HUES48 (cell line): ENCODE measurements around the gene FAHD2A.
A peak's percentile ranks its signal among the peaks of the same experiment; 100 is the strongest.
"Not testable (repeated sequence)": the region's sequence is repeated elsewhere in the genome, so short reads cannot be mapped to it uniquely, and the experiment has no call there.

Experiments
- H3K27ac ChIP-seq: one replicate; pipeline ENCODE4 v1.7.0; 2013; ENCODE audit warnings: low read depth, low read length, inconsistent platforms
- H3K27me3 ChIP-seq: 2 replicates; pipeline ENCODE4 v1.6.1; 2013; ENCODE audit warnings: mild to moderate bottlenecking, low read length; ENCODE audit not compliant: control insufficient read depth, insufficient read depth
- H3K36me3 ChIP-seq: 2 replicates; pipeline ENCODE4 v1.6.1; 2013; ENCODE audit warnings: low read length; ENCODE audit not compliant: control insufficient read depth, insufficient read depth
- H3K4me1 ChIP-seq: 2 replicates; pipeline ENCODE4 v1.6.1; 2013; ENCODE audit warnings: mild to moderate bottlenecking, low read length; ENCODE audit not compliant: control insufficient read depth, insufficient read depth
- H3K4me3 ChIP-seq: 2 replicates; pipeline ENCODE4 v1.5.1; 2013; ENCODE audit warnings: mild to moderate bottlenecking, low read depth, low read length
- H3K9ac ChIP-seq: 2 replicates; pipeline ENCODE4 v1.6.1; 2013; ENCODE audit warnings: mild to moderate bottlenecking, low read depth, low read length, moderate library complexity
- H3K9me3 ChIP-seq: 2 replicates; pipeline ENCODE4 v1.6.1; 2013; ENCODE audit warnings: low read length; ENCODE audit not compliant: control insufficient read depth, insufficient read depth

FAHD2A gene

DNA sequence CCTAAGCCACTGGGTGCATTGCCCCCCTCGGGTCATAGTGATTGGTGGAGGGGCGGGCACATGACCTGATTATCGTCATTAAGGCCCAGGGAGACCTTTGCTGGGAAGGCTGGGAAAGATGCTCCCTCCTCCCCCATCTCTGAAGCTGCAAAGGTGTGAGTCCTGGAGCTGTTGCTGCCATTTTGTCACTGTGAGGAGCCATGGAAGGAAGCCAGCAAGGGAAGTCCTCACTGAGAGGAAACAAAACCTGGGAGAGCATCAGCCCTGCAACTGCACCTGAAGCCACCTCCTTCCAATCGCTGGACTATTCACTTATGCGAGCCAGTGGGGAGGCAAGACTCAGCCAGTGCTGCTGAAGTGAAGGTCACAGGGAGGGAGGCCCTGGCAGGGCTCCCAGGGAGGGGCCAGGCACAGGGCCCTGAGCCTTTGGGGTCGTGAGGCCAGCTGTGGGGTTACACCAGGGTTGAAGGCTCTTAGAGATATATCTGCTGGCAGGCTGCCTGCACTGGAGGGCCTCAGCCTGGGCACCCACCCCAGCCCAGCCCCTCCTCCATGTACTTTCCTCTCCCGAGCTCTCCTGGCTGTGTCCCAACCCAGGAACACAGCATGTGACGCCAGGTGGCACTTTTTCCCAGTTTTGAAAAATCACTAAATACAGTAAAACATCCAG, 10.7 kb upstream of the FAHD2A start:
- Histone ChIP-seq H3K27ac (no peak overlapping the region), H3K27me3 (0 out of 2 replicates have a peak, but pooled peaks cover 5% of the 10 kb centered on the region)

DNA sequence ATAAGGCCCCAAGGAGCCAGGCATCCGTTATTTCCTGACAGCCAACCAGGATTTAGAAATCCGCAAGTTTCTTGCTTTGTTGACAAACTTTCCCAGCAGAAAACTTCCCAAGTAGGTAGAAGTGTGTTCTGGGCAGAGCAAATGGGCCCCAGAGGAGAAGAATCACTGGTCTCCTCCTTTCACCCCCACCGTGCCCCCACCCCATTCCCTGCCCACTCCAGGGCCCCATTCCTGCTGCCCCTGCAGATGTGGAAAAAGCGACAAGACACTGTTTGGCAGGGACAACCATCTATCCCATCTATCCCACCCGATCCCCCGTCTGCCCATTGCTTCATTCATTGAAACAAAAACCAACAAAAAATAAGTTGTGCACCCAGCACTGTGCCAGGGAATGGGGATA, 10.2 kb upstream of the FAHD2A start:
- Histone ChIP-seq H3K4me3 (no peak overlapping the region), H3K9ac (no peak overlapping the region), H3K4me1 (no peaks in the 10 kb centered on the region; the same call in 1 of the 2 replicates), H3K9me3 (no peaks in the 10 kb centered on the region), H3K27ac (no peak overlapping the region), H3K36me3 (no peaks in the 10 kb centered on the region), H3K27me3 (0 out of 2 replicates have a peak, but pooled peaks cover 5% of the 10 kb centered on the region)

More for the DNA sequence above, 10.7 kb upstream of the FAHD2A start:
- H3K4me3 ChIP-seq, result no peak overlapping the region
- H3K9me3 ChIP-seq, result no peaks in the 10 kb centered on the region
- no peaks in the 10 kb centered on the region for H3K36me3 ChIP-seq
- no peak overlapping the region for H3K9ac ChIP-seq
- H3K4me1 ChIP-seq, result no peaks in the 10 kb centered on the region; the same call in 1 of the 2 replicates

DNA sequence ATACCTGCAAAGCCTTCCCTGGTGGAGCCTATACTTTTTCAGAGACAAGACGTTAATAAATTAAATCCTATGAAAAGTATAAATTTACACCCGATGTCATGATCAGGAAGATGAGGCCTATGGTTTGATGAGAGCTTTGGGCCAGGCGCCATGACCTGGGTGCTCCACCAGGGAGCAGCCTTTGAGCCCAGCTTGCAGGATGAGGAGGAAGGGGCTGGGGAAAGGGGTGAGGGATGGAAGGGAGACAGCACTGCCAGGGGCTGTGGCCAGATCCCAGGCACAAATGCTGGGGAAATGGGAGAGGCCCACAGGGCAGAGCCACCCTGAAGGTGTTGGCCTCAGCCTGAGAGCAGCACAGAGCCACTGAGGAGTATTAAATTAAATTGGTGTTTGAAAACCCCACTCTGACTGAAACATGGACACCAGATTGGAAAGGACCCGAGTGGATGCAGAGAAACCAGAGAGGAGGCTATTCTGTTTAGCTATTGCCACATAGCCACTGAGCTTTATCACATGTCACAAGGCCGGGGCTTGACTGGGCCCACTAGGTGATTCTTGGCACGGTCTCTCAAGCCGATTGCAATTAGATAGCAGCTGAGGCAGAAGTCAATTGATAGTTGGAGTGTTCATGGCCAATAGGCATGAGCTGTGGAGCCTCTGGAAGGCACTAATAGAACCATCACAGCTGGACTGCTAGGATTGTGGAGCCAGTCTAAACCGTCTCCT, 9.6 kb upstream of the FAHD2A start:
- no peaks in the 10 kb centered on the region; the same call in 1 of the 2 replicates for H3K4me1 ChIP-seq
- H3K27ac ChIP-seq, result no peak overlapping the region
- no peaks in the 10 kb centered on the region for H3K9me3 ChIP-seq
- 0 out of 2 replicates have a peak, but pooled peaks cover 5% of the 10 kb centered on the region for H3K27me3 ChIP-seq
- H3K36me3 ChIP-seq, result no peaks in the 10 kb centered on the region
- no peak overlapping the region for H3K4me3 ChIP-seq
- H3K9ac ChIP-seq, result no peak overlapping the region

DNA sequence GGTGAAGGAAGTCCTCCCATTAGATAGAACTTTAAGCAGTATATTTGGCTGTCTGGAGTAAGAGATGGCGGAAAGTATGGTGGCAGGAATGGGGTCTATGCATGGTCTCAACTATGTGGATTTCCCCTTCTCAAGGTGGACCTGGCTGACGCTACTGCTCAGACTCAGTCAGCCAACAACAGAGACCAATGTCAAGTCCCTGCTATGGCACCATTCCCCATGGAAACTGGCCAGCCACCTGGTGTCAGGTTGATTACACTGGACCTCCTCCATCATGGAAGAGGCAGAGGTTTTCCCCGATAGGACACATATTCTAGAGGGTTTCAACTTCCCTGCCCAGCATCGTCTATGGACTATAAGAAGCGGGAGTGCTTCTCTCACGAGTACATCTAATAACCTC, 8.6 kb upstream of the FAHD2A start:
- no peak overlapping the region for H3K4me3 ChIP-seq
- H3K36me3 ChIP-seq, result no peaks in the 10 kb centered on the region
- H3K9me3 ChIP-seq, result no peaks in the 10 kb centered on the region
- no peak overlapping the region for H3K9ac ChIP-seq
- H3K4me1 ChIP-seq, result no peaks in the 10 kb centered on the region; the same call in 1 of the 2 replicates
- H3K27me3 ChIP-seq, result 0 out of 2 replicates have a peak, but pooled peaks cover 5% of the 10 kb centered on the region
- H3K27ac ChIP-seq, result no peak overlapping the region

DNA sequence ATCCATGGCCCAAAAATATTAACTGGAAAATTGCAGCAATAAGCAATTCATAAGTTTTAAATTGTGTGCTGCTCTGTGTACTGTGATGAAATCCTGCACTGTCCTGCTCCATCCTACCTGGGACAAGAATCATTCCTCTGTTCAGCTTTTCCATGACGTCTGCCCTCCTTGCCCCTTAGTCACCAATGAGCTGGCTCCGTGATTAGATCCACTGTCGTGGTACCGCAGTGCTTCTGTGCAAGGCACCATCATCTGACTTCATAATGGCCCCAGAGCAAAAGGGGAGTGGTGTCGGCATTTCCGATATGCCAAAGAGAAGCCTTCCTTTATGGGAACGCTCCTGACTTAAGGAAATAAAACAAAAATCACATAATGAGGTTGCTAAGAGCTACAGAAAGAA, 3.4 kb upstream of the FAHD2A start:
- H3K27me3 ChIP-seq, result peaks cover 5% of the 10 kb centered on the region; the same call in 1 of the 2 replicates
- H3K9ac ChIP-seq, result no peak overlapping the region

DNA sequence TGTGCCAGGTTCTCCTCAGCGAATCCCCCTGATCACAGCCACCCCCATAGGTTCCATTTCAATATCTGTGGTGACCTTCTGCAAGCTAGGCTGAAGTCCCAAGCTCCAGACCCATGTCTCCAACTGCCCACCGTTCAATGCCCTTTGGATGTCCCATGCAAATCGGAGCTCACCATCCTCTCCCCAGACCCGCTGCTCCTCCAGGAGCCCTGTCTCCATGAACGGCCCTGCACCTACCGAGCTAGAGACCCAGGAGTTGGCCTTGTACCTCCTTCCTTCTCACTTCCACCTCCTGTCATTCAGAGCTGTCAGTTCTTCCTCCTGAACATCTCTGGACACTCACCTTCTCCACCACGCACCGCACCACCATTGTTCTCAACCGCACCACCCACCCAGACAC, 1.0 kb upstream of the FAHD2A start:
- H3K27ac ChIP-seq, result no peak overlapping the region
- peaks cover 3% of the 10 kb centered on the region; the same call in 1 of the 2 replicates for H3K4me1 ChIP-seq

More for the DNA sequence above, 3.4 kb upstream of the FAHD2A start:
- H3K4me1 ChIP-seq, result peaks cover 3% of the 10 kb centered on the region; the same call in 1 of the 2 replicates
- H3K4me3 ChIP-seq, result no peak overlapping the region
- H3K27ac ChIP-seq, result no peak overlapping the region
- H3K36me3 ChIP-seq, result no peaks in the 10 kb centered on the region
- H3K9me3 ChIP-seq, result no peaks in the 10 kb centered on the region

DNA sequence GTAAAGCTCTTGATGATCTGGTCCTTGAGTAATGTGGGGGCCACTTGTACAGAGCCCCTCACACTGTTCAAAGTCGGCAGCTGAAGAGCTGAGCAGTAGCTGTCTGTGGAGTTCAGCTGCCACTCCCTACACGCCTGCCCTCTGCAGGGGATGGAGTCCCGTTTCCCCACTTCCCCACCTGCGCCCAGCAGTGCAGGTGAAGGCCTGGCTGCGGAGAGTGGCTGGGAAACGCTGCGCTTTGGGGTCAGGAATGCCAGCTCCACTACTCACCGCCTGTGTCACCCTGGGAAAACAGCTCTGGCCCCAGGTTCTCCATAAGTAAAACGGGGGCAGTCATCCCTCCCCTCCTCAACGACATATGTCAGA, 521 bp upstream of the FAHD2A start:
- Histone ChIP-seq H3K9ac (peak overlapping the region; percentile 59; the same call in 1 of the 2 replicates), H3K4me3 (peak overlapping the region; percentile 88)
- H3K4me1 ChIP-seq, H3K9me3 ChIP-seq, H3K36me3 ChIP-seq, H3K27me3 ChIP-seq, H3K27ac ChIP-seq: not testable (repeated sequence)

More for the DNA sequence above, 1.0 kb upstream of the FAHD2A start:
- no peak overlapping the region for H3K9ac ChIP-seq
- no peaks in the 10 kb centered on the region for H3K9me3 ChIP-seq
- peak overlapping the region; percentile 88 for H3K4me3 ChIP-seq
- no peaks in the 10 kb centered on the region for H3K36me3 ChIP-seq
- H3K27me3 ChIP-seq, result peaks cover 5% of the 10 kb centered on the region; the same call in 1 of the 2 replicates

DNA sequence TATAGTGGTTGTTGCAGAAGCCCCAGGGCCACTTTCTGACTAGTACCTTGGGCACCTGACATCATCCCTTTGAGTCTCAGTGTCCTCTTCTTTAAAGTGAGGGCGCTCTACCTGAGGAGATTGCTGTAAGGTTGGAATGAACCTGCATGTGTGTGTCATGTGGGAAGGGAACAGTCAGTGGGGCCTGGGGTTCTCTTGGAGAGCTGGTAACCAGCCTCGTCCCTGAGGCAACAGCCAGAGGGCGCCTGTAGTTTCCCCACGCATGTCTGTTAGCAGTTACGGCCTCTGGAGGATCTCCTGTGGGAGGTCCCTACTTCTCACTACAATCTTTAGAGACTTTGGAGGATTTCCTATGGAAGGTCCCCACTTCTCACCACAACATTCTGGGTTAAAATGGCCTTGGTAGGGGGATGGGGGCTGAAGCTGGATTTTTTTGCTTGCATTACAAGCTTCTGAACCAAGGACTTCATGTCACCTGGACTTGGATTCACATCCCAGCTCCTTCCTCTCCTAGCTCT, 755 bp downstream of the FAHD2A start:
- not testable (repeated sequence) for H3K4me1 ChIP-seq, H3K27me3 ChIP-seq, H3K36me3 ChIP-seq, H3K9me3 ChIP-seq, H3K27ac ChIP-seq
- Histone ChIP-seq H3K4me3 (peak overlapping the region; percentile 88), H3K9ac (peak overlapping the region; percentile 85; the same call in 1 of the 2 replicates)

DNA sequence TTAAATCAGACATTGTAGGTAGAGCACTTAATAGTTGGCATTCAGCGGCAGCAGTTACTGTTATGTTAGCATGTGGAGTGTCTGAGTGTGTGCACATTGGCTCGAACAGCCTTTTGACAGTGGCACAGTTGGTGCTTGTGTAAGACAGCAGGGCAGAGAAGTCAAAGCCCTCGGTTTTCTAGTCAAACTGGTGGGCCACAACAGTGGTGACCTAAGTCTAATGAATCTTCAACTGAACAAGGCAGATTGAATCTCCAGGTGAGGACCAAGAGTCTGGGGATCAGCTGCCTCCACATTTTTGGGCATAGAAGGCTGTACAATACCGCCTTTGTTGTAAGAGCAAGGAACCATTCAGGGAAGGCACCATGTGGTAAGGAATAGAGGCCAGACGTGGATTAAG, 1.3 kb downstream of the FAHD2A start:
- H3K4me1 ChIP-seq, H3K9me3 ChIP-seq, H3K27ac ChIP-seq, H3K27me3 ChIP-seq, H3K36me3 ChIP-seq, H3K9ac ChIP-seq: not testable (repeated sequence)
- peak overlapping the region; percentile 88; the same call in 1 of the 2 replicates for H3K4me3 ChIP-seq

DNA sequence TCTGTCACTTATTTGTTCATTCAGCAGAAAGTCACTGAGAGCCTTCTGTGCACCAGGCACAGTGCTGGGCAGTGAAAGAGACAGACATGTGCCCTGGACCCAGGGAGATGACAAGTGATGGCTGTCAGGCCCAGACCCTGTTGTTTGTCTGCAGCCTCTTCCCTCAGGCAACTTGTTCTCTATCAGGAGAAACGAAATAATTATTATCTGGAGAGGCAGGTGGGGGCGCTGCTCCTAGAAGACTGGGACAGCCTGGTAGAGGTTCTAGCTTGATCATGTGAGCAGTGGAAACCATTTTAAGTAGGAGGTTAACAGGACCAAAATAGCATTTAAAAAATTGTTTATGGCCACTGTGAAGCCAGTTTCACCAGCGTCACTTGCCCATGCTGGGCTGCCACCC, 2.2 kb downstream of the FAHD2A start:
- H3K4me3 ChIP-seq, H3K27me3 ChIP-seq, H3K9me3 ChIP-seq, H3K27ac ChIP-seq, H3K36me3 ChIP-seq, H3K4me1 ChIP-seq, H3K9ac ChIP-seq: not testable (repeated sequence)

DNA sequence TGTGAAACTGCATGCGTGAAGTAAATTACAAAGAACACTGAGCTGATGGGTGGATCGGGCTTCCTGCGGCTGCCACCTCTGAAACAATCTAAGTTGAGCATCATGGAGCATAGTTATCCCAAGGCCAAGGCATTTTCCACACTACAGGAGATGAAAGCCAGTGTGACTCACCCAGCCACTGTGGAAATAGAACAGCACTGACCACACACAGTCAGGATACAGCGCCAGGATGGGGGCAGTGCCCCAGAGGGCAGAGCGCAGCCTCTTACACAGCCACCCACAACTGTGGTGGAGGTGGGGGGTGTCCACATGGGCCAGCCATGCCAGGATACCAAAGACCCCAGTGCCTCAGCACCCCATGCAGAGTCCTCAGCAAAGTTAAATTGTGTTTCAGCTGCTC, 8.7 kb downstream of the FAHD2A start:
- H3K4me1 ChIP-seq, H3K36me3 ChIP-seq, H3K27me3 ChIP-seq, H3K9me3 ChIP-seq, H3K9ac ChIP-seq, H3K4me3 ChIP-seq, H3K27ac ChIP-seq: not testable (repeated sequence)
